NCI-H2171 treated with DMSO at 0.1 percent for 48 hours (cell line): ENCODE data around the gene CEP104.
A peak's percentile ranks its signal among the peaks of the same experiment; 100 is the strongest.

Experiments used
- DNase-seq: peaks from one replicate; lab custom pipeline; 2025; lab: John Stamatoyannopoulos, UW

Gene CEP104

DNA sequence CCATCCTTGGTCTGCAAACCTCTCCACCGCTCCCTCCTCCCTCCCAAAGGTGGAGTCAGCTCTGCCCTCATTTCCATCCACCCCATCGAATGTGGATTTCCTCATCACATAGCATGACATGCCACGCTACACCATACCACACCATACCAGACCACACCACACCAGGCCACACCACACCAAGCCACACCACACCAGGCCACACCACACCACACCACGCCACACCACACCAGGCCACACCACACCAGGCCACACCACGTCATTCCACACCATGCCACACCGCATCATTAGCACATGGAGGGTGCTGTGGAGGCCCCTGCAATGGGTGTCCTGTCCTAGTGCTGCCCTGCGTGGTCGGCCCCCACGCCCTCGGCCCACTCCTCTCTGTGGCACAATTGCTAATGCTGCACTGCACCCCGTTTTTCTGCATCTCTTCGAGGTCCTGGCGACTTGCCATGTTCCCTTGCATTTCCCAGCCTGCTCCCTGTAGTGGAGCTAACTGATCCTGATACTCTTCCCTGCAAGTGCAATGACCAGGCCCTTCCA, 11.5 kb upstream of the CEP104 start:
- no peak for DNase-seq

DNA sequence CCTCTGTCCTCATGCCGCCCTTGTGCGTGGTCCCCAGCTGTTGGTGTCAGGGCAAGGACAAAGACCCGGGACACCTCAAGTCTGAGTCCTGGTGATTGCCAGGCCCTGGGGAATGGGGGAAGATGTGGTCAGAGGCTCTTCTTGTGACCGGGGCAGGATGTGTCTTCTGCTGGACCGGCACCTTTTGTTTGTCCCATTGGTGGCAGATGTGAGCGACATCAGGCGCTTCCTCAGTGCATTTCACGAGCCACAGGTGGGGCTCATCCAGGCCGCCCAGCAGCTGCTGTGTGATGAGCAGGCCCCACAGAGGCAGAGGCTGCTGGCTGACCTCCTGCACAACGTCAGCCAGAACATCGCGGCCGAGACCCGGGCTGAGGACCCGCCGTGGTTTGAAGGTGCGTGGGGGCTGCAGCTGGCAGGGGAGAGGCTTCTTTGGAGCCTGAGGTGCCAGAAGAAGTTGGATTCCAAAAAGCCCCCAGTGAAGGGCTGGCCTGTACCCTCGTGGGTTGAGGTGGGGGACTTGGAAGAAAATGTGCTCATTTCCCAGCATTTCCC, 8.7 kb upstream of the CEP104 start:
- no peak for DNase-seq

DNA sequence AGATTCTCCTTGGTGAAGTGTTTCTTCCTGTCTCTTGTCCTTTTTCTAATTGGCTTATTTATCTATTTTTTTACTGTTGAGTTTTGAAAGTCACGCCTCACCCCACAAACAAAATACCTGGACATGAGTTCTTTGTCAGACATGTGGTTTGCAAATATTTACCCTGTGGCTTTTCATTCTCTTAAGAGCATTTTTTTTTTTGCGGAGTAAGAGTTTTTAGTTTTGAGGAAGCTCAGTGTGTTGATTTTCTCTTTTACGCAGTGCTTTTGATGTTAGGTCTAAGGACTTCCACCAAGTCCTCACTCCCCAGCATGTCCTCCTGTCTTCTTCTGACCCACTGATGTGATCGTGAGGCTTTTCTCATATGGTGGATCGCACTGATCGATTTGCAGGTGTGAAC, 7.9 kb upstream of the CEP104 start:
- no peak for DNase-seq

DNA sequence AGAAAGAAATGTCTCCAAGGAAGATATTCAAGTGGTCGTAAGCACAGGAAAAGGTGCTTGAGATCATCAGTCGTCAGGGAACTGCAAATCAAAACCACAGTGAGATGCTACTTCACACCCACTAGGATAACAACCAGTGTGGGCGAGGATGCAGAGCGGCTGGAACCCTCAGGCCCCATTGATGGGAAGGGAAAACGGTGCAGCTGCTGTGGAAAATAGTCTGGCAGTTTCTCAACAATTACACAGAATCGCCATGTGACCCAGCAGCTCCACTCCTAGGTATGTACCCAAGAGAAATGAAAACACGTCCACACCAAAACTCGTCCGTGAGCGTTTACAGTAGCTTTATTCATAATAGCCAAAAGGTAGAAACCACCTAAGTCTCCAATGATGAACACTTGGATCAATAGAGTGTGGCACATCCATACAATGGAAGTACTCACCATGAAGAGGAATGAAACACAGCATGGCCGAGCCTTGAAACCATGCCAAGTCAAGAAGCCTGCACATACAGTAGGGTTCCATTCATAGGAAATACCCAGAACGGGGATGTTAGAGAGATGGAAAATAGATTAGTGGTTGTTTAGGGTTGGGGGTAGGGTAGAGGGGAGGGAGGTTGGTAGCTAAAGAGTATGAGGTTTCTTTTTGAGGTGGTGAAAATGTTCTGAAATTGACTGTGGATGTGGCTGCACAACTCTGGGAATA, 6.4 kb upstream of the CEP104 start:
- no peak for DNase-seq

DNA sequence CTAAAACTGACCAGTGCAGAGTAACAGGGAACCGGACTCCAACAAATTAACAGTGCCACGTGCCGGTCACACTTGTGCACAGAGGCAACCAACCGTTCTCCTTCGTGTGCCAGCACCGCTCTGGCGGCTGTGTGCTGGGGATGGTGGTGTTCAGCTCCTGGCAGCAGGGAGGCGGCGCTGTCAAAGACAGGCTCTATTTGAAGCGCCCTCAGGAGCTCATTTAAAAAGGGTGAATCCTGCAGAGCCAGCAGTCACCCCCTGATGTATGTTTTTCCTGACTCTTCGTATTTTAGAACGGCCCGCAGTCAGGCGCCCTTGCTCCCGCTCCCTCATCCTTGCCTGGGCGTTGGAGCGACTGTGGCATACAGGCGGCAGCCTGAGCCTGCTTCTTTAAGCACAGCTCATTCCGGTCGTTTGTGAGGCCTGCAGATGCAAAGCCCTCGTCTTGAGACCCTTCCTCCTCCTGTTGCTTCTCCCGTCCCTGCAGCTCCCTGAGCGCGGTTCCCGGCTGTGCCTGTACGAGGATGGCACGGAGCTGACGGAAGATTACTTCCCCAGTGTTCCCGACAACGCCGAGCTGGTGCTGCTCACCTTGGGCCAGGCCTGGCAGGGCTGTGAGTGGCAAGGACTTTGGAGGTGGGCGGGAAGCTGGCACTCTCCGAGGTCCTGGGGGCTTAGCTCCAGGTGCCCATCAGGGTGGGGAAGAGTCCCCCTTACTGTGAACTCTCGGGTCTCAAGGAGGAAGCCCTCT, 1.4 kb upstream of the CEP104 start:
- no peak for DNase-seq

DNA sequence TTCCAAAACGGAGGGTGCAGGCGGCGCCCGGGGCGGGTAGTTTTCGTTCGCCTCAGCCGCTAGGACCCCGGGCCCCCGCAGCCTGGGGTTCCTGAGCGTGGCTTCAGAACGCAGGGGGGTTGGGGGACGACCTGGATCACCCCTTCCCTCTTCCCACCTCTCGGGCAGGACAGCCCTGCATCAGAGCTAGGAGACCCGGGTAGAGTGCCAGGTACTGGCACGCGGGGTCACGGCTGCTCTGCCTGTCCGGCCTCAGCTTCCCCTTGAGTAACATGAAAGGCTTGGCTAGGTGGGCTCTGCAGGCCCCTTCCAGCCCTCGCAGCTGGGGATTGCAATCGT, 749 bp upstream of the CEP104 start:
- DNase-seq: no peak

DNA sequence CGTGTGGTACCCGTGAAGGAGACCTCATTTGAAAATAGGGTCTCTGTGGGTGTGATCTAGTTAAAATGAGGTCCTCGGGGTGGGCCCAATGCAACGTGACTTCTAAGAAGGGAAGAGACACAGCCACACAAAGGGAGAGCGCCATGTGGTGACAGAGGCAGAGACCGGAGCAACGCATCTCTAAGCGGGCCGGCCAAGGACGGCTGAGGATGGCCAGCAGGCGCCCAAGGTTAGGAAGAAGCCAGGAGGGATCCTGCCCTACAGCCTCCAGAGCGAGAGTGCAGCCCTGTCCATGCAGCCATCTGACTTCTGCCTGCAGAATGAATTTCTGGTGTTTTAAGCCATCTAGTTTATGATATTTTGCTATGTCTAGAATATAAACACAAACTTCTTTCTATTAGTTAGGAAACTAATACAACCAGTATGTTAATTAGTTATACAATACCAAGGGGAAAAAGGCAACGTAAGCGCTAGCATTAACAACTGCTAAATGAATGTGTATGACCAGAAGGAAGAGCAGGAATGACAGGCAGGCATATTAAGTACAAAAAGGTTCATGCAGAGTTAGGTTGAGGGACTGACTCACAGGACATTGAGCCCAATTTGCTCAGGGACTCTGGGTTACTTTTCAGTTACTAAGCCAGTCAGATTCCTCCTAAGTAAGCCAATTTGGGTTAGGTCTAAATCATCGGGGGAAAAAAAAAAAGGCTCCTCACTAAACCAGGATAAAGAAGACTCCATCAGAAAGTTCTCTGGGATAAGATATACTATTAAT, 4.1 kb downstream of the CEP104 start:
- DNase-seq: no peak

DNA sequence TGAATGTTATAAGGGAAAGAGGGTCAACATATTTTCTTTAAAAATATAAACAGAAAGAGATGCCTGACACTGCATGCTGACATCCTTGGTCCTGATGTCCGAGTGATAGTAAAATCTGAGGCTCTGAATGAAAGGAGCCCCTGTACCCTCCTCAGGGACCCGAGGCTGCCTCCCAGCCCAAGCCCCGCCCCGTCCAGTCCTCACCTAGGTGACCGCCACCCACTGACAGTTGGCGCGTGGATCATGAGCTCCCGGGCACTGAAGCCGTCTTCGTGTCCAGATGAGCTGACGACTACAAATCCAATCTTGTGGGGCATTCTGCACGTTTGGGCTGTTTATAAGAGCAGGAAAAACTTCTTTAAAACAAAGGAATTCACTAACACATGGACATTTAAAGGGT, 4.9 kb downstream of the CEP104 start:
- no peak for DNase-seq

DNA sequence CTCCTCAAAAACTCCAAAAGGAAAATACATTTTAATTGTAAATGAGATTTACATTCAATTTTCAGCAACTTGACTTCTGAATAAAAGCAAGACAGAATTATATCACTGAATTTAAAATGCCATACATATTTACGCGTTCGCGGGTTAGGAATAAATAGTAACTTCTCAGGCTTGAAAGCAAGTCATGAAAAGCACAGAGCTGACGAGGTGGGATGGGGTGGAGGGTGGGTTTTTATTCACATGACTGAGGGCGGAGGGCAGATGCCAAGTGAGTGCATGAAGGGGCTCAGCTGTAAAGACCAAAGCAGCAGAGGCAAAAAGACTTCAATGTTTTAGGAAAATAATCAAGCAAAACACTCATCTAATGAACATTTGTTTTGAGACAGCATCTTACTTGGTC, 5.7 kb downstream of the CEP104 start:
- DNase-seq: no peak

DNA sequence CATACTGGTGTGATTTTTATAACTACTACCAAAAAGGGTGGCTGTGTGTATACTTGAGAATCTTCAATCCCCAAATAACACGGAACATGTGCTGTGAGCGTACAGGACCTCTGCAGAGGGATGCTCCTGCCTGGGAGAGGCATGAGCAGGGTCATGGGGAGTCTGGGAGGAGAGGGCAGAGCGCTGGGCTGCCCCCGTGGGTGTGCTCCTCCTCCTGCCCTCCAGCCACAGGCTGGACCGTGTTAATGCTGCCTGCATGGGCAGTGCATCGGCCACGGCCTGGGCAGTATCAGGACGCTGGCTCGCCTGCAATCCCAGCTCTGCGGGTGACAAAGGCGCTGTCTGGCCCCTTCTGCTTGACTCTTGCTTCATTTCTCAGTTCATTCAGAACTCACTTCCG, 6.2 kb downstream of the CEP104 start:
- no peak for DNase-seq

DNA sequence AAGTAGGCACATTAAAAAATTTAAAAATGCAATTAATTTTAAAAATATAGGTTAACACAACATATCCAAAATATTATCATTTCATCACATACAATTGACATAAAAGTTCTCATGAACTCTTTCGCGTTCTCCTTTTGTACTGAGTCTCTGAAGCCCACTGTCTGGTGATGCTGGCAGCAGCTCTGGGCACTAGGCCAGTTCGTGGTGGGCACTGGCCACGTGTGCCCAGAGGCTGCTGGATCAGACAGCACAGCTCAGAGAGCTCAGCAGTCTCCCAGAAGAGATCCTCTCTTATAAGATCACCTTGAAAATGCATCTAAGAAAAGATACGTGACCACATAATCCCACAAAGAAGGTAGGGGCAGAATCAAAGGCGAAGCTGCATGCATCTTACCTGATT, 9.9 kb downstream of the CEP104 start:
- DNase-seq: no peak

DNA sequence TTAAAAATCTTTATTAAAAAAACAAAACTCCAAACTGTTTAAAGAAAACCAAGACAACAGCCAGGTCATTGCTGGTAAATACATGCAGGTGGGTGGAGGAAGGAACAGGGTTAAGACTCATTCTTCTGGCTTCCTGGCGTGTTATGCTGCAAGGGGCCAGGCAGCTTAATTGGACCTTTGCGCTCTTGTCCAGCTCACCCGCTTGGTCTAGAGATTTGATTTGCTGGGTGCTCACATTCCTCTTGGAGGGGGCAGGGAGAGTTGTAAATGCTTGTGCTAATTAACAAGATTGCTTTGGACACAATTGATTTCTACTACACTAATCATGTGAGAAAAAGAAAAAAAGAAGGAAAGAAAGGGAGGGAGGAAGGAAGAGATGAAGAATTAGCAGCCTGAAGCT, 10.5 kb downstream of the CEP104 start:
- DNase-seq: no peak

DNA sequence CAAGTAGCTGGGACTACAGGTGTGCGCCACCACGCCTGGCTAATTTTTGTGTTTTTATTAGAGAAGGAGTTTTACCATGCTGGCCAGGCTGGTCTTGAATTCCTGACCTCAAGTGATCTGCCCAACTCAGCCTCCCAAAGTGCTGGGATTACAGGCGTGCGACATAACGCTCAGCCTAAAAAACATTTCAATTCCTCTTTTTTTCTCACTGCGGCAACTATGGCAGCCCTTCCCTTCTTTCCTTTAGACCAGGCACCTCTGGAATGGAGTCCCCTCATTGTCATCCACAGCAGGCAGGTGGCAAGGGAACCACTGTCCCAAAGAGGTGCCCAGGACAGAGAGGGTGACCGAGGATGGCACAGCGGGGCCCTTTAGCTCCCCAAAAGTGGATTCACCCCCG, 14.1 kb downstream of the CEP104 start:
- DNase-seq: no peak

DNA sequence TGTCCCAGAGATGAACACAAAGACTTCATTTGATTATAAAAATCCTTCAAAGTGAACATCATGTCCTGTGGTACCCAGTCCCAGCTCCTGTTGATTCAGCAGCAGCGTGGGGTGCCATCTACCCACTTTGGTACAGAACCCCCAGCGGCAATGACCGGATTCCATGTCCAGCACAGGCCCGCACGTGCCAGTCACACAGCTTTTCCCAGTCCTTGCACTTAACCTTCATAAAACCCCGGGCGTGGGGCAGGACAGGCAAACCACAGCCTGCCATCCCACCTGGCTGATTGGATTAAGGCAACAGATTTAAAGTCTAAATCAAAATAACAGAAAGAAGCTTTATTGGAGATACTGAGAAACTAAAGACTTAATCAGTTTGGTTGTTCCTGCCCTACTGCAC, 15.5 kb downstream of the CEP104 start:
- DNase-seq: no peak

DNA sequence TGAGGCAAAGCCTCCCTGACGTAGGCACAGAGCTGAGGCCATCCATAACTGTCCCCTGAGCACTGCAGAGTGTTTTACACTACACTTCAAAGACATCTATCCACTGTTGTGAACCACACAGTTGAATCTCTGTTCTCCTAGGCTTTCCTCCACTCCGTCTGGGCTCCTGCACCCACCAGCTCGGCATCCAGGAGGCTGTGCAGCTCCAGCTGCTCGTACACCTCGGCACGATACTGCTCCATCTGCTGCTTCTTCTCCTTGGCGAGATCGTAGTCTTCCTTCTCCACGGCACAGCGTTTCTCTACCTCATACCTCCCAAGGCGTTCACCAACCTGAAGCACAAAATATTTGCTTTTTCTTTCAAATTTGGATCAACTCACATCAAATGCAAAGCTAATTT, 18.2 kb downstream of the CEP104 start:
- no peak for DNase-seq

DNA sequence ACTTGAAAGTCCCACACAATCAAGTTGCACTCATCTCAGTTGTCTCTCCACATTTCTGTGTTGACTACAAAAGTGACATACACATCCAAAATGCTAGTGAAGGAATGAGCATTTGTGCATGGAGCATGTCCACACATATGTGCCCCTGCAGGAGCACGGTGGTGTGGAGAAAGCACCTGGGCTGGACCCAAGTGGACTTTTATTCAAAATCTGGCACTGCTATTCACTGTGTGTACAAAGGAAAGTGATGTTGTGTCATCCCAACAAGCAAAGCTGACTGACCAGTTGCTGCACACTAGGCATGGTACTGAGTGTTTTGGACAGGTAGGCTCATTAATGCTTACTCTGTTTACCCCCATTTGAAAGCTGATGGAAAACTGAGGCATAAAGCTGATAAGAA, 19.3 kb downstream of the CEP104 start:
- DNase-seq: no peak

DNA sequence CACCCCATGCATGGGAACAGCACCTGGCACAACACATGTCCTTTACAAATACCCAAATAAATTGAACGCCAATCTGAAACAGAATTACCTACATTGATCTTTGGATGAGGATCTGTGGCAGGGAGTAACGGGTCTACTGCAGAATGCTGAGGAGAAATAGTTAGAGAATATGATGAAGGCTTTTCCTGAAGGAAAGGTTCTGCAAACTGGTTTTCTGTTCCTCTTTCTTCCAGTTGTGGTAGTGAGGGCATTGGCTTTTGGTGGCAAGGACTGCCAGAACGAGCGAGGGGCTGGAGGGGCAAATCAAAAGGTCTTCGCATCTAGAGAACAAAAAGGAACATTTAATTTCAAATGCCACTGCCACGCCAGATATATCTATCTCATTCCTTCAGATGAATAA, 19.8 kb downstream of the CEP104 start:
- DNase-seq: no peak

DNA sequence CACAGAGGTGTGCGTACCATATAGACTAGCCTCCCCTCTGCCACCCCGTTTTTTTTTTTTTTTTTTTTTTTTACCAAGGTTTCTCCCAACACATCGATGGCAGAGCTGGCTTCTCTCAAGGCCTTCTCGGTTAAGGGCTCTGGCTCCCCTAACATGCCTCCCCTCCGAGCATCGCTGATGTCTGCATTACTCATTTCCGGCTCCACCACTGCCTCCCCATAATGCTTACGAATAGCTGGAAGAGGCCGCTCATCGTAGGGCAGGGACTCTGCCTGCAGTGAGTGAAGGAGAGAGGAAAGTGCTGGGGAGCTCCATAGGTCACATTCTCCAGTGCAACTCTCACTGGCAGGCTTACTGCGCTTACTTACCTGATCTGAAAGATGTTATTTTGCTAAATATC, 20.6 kb downstream of the CEP104 start:
- no peak for DNase-seq

DNA sequence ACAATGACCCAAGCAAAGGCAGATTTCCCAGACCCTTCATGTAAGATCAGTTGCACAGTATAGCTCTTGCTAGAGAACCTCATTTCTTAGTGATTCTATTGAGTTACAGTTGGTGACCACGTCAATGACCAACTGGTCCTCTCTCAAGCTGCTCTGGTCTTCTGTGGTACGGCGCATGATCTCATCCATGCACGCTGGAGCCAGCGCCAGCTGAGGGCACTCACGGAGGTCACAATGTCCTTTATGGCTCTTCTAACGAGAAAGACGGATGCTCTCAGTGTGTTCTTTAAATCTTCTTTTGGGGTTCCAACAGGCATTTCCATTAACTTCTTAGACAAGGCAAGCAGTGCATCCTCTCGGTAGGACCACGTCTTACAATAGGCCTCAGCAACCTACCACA, 22.3 kb downstream of the CEP104 start:
- no peak for DNase-seq

DNA sequence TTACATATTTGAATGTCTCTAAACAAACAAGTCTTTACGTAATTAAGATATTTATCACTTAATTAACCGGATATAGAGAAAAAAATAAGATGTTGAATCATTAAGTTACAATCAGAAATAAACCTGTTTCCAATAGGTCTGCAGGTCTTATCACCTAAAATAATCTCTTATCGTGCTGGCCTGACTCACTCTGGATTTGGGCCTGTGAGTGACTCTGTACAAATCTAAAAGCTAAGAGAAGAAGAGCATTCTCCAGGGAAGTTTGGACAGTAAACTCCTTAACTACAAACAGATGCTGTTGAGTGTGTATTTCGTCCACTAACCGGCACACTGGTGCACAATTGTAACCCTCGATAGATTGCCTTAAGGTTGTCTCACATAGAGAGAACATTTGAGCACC, 25.3 kb downstream of the CEP104 start:
- no peak for DNase-seq

DNA sequence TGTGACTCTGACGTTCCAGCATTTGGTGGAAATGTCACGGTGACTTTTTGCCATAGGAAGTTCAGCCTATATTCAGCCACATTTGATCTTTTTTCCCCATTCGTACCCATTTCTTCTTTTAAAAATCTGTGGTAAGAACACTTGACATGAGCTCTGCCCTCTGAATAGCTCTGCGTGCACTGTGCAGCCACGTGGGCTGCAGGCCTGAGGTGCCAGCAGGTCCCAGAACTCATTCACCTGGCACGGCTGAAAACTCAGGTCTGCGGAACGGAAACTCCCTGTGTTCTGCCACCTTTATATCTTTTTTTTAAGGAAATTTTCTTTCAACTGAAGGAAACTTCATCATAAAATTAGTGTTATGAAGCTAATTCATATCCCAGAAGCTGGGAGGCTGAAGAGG, 28.6 kb downstream of the CEP104 start:
- DNase-seq: no peak

DNA sequence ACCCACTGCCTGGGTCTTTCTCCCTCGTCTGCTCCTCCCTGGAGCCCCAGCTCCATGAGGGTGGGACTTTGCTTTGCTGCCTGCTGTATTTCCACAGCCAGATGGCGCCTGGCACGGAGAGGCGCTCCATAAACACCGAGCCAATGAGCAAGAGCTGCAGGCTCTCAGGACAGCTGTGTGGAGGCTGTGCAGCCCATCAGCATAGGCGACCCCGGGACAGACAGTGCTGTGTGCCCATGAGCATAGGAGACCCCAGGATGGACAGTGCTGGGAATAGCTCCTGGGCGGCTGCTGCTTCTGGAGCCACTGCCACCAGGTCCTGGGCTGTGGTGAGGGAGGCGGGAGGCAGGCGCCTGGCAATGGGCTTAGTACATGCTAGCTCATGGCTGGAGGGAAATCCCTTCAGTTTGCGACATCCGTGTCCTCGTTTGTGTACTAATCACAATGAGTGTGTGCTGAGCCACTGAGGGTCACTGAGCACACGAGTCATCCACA, 29.2 kb downstream of the CEP104 start:
- DNase-seq: peak; percentile 8

DNA sequence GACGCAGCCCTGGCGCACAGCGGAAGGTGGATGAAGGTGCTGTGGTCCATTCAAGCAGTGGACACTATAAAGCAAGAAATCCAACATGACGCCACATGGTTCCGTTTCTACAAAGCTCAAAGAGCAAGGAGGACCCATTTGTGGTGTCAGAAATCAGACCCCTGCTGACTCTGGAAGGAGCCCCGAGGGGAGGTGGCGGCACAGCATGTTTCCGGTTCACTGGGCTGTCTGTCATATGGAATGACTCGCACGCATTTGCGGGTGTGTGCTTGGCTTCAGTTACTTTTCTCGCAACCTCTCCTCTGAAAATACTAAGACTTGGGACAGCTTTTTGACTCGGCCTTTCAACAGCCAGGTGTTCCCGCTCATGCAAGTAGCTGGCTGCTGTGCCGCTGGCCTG, 31.7 kb downstream of the CEP104 start:
- no peak for DNase-seq
